HG03103 (cell line): ENCODE results near the gene FST.

Experiments
- ATAC-seq: cut with Tn5 transposase; IDR thresholded peaks from one replicate; pipeline ENCODE4 v1.9.1; 2021; ENCODE audit warnings: low read depth; ENCODE audit not compliant: unreplicated experiment

The FST gene

GRCh38 chr5:53508125-53508524 lies 27.7 kb downstream of the FST start:
- ATAC-seq, result no peak

DNA sequence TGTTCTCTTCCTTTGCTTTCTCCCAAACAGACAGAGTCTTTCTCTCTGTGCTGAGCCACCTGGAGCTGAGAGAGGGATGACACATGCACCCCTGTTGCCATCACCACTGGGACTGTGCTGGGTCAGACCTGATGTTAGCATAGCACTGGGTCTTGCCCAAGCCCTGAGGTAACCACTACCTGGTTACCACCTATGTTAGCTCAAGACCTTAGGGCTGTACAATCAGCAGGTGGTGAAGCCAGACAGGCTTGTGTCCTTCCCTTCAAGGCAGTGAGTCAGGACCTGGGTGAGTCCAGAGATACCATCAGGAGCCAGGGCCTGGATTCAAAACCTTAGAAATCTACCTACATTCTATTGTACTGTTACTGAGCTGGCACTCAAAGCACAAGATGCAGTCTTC lies 32.1 kb downstream of the FST start:
- no peak for ATAC-seq

DNA sequence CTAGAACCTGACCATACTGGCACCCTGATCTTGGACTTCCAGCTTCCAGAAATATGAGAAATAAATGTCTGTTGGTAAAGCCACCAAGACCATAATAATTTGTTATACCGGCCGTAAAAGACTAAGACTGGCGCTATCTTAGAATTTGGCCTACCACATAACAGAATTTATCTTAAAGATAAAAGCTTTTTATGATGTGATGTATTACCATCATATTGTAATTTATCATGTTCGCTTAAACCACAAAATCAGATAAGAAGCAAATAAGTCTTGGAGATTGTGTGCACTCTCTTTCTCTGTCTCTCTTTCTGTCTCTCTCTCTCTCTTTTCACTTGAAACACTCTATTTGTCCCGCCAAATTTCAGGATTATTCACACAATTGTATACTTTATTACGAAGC lies 35.6 kb downstream of the FST start:
- ATAC-seq, result no peak

GRCh38 chr5:53520813-53521212 lies 40.4 kb downstream of the FST start:
- ATAC-seq, result no peak
